ENCODE data around the gene NF2.
A peak's percentile ranks its signal among the peaks of the same experiment; 100 is the strongest.
"Not testable (repeated sequence)": the region's sequence is repeated elsewhere in the genome, so short reads cannot be mapped to it uniquely, and the experiment has no call there.

The NF2 gene

DNA sequence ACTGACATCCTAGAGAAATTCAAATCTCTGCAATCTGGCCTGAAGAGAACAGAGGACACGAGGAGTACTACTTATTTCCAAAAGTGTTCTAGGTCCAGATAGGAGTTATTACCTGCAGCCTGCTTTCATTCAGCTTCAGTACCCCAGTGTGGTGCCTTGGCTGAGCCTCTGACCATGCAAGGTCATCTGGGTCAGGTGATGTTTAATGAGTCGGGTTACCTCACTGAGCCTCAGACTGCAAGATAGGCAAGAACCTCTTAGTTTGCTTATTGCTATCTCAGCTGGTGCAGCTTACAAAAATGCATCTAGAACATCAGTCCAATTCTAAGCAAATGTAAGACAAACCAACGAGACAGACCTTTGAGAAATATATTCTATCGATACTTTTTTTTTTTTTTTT, 9.5 kb upstream of the NF2 start:
- ChIA-PET CTCF (interaction anchor here (1.1 kb wide), 1 partner anchor 32 kb away, joined by 3 read pairs; no protein-coding TSS in a partner anchor), POLR2A (no interaction called here)
- no peak for DNase-seq (ENCODE audit: extremely low spot score)
- TF ChIP-seq FOXM1 (IDR thresholded peaks at IDR 0.05; ENCODE audit: borderline replicate concordance) = no peak
- no peak for TF ChIP-seq HDGF (IDR thresholded peaks at IDR 0.05; ENCODE audit: borderline replicate concordance)
- no peak for TF ChIP-seq TARDBP (IDR thresholded peaks at IDR 0.05)
- TF ChIP-seq FOXK2 (IDR thresholded peaks at IDR 0.05) = no peak
- TF ChIP-seq, protein P1, sequence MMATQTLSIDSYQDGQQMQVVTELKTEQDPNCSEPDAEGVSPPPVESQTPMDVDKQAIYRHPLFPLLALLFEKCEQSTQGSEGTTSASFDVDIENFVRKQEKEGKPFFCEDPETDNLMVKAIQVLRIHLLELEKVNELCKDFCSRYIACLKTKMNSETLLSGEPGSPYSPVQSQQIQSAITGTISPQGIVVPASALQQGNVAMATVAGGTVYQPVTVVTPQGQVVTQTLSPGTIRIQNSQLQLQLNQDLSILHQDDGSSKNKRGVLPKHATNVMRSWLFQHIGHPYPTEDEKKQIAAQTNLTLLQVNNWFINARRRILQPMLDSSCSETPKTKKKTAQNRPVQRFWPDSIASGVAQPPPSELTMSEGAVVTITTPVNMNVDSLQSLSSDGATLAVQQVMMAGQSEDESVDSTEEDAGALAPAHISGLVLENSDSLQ (IDR thresholded peaks at IDR 0.05) = no peak
- TF ChIP-seq ELF4 (IDR thresholded peaks at IDR 0.05) = no peak

DNA sequence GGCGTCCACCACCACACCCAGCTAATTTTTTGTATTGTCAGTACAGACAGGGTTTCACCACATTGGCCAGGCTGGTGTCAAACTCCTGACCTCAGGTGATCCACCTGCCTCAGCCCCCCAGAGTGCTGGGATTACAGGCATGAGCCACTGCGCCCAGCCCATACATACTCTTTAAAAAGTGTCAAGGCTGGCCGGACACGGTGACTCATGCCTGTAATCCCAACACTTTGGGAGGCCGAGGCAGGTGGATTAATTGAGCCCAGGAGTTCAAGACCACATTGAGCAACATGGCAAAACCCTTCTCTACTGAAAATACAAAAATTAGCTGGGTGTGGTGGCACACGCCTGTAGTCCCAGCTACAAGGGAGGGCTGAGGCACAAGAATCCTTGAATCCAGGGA, 9.0 kb upstream of the NF2 start:
- DNase-seq (ENCODE audit: extremely low spot score); POLR2A ChIA-PET: not testable (repeated sequence)
- CTCF ChIA-PET = interaction anchor here (1.1 kb wide), 1 partner anchor 31 kb away, joined by 3 read pairs; no protein-coding TSS in a partner anchor

DNA sequence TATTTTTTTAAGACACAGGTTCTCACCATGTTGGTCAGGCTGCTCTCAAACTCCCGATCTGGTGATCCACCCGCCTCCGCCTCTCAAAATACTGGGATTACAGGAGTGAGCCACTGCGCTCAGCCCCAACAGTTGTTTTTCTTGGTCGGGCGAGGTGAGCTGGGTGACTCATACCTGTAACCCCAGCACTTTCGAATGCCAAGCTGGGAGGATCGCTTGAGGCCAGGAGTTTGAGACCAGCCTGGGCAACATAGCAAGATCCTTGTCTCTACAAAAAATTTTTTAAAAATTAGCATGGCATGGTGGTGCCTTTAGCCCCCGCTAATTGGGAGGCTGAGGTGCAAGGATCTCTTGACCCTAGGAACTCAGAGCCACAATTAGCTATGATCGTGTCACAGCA, 7.0 kb upstream of the NF2 start:
- TF ChIP-seq FOXM1 (IDR thresholded peaks at IDR 0.05; ENCODE audit: borderline replicate concordance) (no peak), CTBP1 (IDR thresholded peaks at IDR 0.05; ENCODE audit: borderline replicate concordance) (no peak)
- ChIA-PET POLR2A (no interaction called here), CTCF (no interaction called here)
- DNase-seq (ENCODE audit: extremely low spot score) = no peak

DNA sequence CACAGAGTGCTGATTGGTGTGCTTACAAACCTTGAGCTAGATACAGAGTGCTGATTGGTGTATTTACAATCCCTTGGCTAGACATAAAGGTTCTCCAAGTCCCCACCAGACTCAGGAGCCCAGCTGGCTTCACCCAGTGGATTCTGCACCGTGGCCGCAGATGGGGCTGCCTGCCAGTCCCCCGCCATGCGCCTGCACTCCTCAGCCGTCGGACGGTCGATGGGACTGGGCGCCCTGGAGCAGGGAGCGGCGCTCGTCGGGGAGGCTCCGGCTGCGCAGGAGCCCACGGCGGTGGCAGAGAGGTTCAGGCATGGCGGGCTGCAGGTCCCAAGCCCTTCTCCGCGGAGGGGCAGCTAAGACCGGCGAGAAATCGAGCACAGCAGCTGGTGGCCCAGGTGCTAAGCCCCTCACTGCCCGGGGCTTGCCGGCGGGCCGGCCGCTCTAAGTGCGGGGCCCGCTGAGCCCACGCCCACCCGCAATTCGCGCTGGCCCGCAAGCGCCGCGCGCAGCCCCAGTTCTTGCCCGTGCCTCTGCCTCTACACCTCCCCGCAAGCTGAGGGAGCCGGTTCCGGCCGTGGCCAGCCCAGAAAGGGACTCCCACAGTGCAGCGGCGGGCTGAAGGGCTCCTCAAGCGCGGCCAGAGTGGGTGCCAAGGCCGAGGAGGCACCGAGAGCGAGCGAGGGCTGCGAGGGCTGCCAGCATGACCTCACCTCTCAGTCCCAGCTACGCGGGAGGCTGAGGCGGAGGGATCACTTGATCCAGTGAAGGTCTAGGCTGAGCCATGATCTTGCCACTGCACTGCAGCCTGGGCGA, 5.4 kb upstream of the NF2 start:
- CTCF ChIA-PET = interaction anchor here (0.8 kb wide), 1 partner anchor 28 kb away, joined by 7 read pairs; no protein-coding TSS in a partner anchor
- POLR2A ChIA-PET; DNase-seq (ENCODE audit: extremely low spot score): not testable (repeated sequence)

- TF ChIP-seq FOXM1 (IDR thresholded peaks at IDR 0.05; ENCODE audit: borderline replicate concordance) = no peak
- TF ChIP-seq SP1 (IDR thresholded peaks at IDR 0.05) = no peak
- no peak for TF ChIP-seq FOXK2 (IDR thresholded peaks at IDR 0.05)
- TF ChIP-seq, protein P1 (IDR thresholded peaks at IDR 0.05) = no peak
- ChIA-PET CTCF (no interaction called here), POLR2A (no interaction called here)
- DNase-seq (ENCODE audit: extremely low spot score) = no peak
These were observed 4.8 kb upstream of the NF2 start for GRCh38 chr22:29598684-29599020.

DNA sequence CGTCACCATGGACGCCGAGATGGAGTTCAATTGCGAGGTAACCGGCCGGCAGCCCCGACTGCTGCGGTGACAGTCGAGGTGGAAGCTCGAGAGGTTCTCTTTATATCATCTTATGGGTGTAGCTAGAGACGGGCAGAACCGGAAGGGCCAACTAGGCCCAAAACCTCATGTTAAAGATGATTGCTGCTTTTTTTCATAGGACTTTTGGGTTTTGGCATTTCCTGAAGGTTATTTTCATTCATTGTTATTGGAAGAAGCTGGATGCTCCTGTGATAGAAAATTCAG, 585 bp downstream of the NF2 start:
- POLR2A ChIA-PET = interaction anchor here (0.6 to 1.5 kb wide), 12 partner anchors 8 to 753 kb away, joined by 3 to 5 read pairs (median 4); partner anchors contain the start of genes CCDC157, MTMR3, SF3A1 and THOC5
- no peak for DNase-seq (ENCODE audit: extremely low spot score)
- CTCF ChIA-PET = interaction anchor here (0.6 to 1.5 kb wide), 4 partner anchors 12 to 55 kb away, joined by 3 to 5 read pairs (median 3); no protein-coding TSS in a partner anchor
- TF ChIP-seq L3MBTL2 (conservative IDR thresholded peaks at IDR 0.05) = 0 out of 2 replicates have a peak, but pooled peaks have one; percentile 21
- TF ChIP-seq FOXM1 (IDR thresholded peaks at IDR 0.05; ENCODE audit: borderline replicate concordance) = no peak

- TF ChIP-seq SUZ12 (IDR thresholded peaks at IDR 0.05) (no peak), CTBP1 (IDR thresholded peaks at IDR 0.05; ENCODE audit: borderline replicate concordance) (no peak), ARNT (IDR thresholded peaks at IDR 0.05) (no peak), FOXK2 (IDR thresholded peaks at IDR 0.05) (no peak), SP1 (IDR thresholded peaks at IDR 0.05) (no peak), FOXM1 (IDR thresholded peaks at IDR 0.05; ENCODE audit: borderline replicate concordance) (no peak), LEF1 (IDR thresholded peaks at IDR 0.05; ENCODE audit: borderline replicate concordance) (no peak), L3MBTL2 (conservative IDR thresholded peaks at IDR 0.05) (no peak), NFRKB (IDR thresholded peaks at IDR 0.05) (no peak), HDGF (IDR thresholded peaks at IDR 0.05; ENCODE audit: borderline replicate concordance) (no peak), ZNF384 (IDR thresholded peaks at IDR 0.05) (no peak), TARDBP (IDR thresholded peaks at IDR 0.05) (no peak), FOXA1 (IDR thresholded peaks at IDR 0.05) (no peak), BHLHE40 (IDR thresholded peaks at IDR 0.05; ENCODE audit: borderline replicate concordance) (no peak)
- DNase-seq (ENCODE audit: extremely low spot score) = no peak
- POLR2A ChIA-PET = interaction anchor here (1.2 to 1.8 kb wide), 2 partner anchors 12 to 51 kb away, joined by 3 to 7 read pairs; no protein-coding TSS in a partner anchor
- CTCF ChIA-PET = interaction anchor here (0.6 to 1.5 kb wide), 3 partner anchors 18 to 478 kb away, joined by 3 to 5 read pairs (median 3); no protein-coding TSS in a partner anchor
These were observed 2.1 kb downstream of the NF2 start for GRCh38 chr22:29605527-29605850.

GRCh38 chr22:29606320-29606719, 2.9 kb downstream of the NF2 start:
- ChIA-PET POLR2A (interaction anchor here (1.2 to 1.8 kb wide), 2 partner anchors 11 to 52 kb away, joined by 3 to 7 read pairs; no protein-coding TSS in a partner anchor), CTCF (interaction anchor here (0.6 to 1.2 kb wide), 3 partner anchors 21 to 1797 kb away, joined by 3 to 9 read pairs (median 4); no protein-coding TSS in a partner anchor)
- TF ChIP-seq NFRKB (IDR thresholded peaks at IDR 0.05) = no peak
- TF ChIP-seq, protein P1 (IDR thresholded peaks at IDR 0.05) = no peak
- TF ChIP-seq L3MBTL2 (conservative IDR thresholded peaks at IDR 0.05) = no peak
- no peak for TF ChIP-seq BHLHE40 (IDR thresholded peaks at IDR 0.05; ENCODE audit: borderline replicate concordance)
- no peak for TF ChIP-seq FOXA1 (IDR thresholded peaks at IDR 0.05)
- no peak for TF ChIP-seq FOXM1 (IDR thresholded peaks at IDR 0.05; ENCODE audit: borderline replicate concordance)
- no peak for TF ChIP-seq ZNF384 (IDR thresholded peaks at IDR 0.05)
- TF ChIP-seq CTBP1 (IDR thresholded peaks at IDR 0.05; ENCODE audit: borderline replicate concordance) = no peak
- no peak for DNase-seq (ENCODE audit: extremely low spot score)

Measured in HEK293T (cell line).